K562 (cell line): ENCODE results near the gene AFF3. TPM values are rescaled to one million over a fixed set of nuclear protein-coding genes. Genes with fewer than 3 reads are reported as not detected.

Experiments used
- ATAC-seq: fragments of 200-7000 bp; cut with Tn5 transposase; 3 replicates; pipeline ENCODE4 v1.9.1; 2020; ENCODE audit warnings: moderate library complexity
- BruUV-seq: library from RNA; stranded (reverse); fragments of 400-500 nt; replicated peaks from 2 replicates; lab custom pipeline; 2021; lab: Mats Ljungman, UMichigan
- CTCF ChIA-PET: fragments of 300-600 bp; formaldehyde crosslinking; extraction: SDS; loops from one replicate; lab custom pipeline; 2021; ENCODE audit warnings: low intra/inter-chr PET ratio; lab: Yijun Ruan, JAX
- POLR2A ChIA-PET: fragments of 300-600, 350-650 bp; sonication (Branson Sonifier 250); formaldehyde crosslinking; extraction: SDS; loops from one replicate; lab custom pipeline; 2021; ENCODE audit warnings: antibody characterized with exemption, inconsistent platforms; lab: Yijun Ruan, JAX
- DNase-seq, 4 experiments: peaks; one replicate each; pipeline versions ENCODE4 v3.0.0 to v3.0.0-alpha.2; 2011 to 2018; ENCODE audit warnings: low spot score in 3 of 4, mixed read lengths in 3 of 4; ENCODE audit errors: extremely low read depth in 1 of 4
- FAIRE-seq: peaks from 2 replicates; lab custom pipeline; 2011; peaks lifted over from hg19 to GRCh38; lab: Jason Lieb, UNC
- H2AFZ ChIP-seq: 2 replicates; pipeline ENCODE4 v1.6.0; 2011; ENCODE audit warnings: low read depth, low read length, control low read depth, inconsistent platforms
- H3K27ac ChIP-seq: fragments of 200-600 bp; 3 replicates; pipeline ENCODE4 v1.8.0; 2011; ENCODE audit warnings: low read depth, mild to moderate bottlenecking, control low read depth, inconsistent platforms, low read length, moderate library complexity, mixed read lengths; ENCODE audit errors: extremely low read depth
- H3K27me3 ChIP-seq, 2 experiments: fragments of 300-600 bp in 1 of 2; 2 replicates in 1 of 2; 3 replicates in 1 of 2; pipeline versions ENCODE4 v1.6.0 to v1.8.0; 2011; ENCODE audit warnings: inconsistent platforms in 2 of 2, low read length in 2 of 2, mild to moderate bottlenecking in 1 of 2, mixed read lengths in 1 of 2, moderate library complexity in 1 of 2; ENCODE audit not compliant: control insufficient read depth in 2 of 2, insufficient read depth in 2 of 2
- H3K36me3 ChIP-seq: fragments of 300-600 bp; 3 replicates; pipeline ENCODE4 v1.8.0; 2011; ENCODE audit warnings: mild to moderate bottlenecking, low read length, inconsistent platforms; ENCODE audit not compliant: control insufficient read depth, insufficient read depth
- H3K4me1 ChIP-seq, 2 experiments: fragments of 200-600 bp in 1 of 2; replicated peaks in 1 of 2; 2 replicates in 1 of 2; 3 replicates in 1 of 2; pipeline versions ENCODE4 v1.5.1 to v1.8.0; 2011; ENCODE audit warnings: inconsistent platforms in 2 of 2, low read length in 2 of 2, mild to moderate bottlenecking in 1 of 2, mixed read lengths in 1 of 2, moderate library complexity in 1 of 2; ENCODE audit not compliant: control insufficient read depth in 2 of 2, insufficient read depth in 2 of 2
- H3K4me2 ChIP-seq: 2 replicates; pipeline ENCODE4 v1.6.1; 2011; ENCODE audit warnings: low read length, control low read depth, inconsistent platforms, mixed read lengths; ENCODE audit not compliant: insufficient read depth
- H3K4me3 ChIP-seq: fragments of 200-600 bp; sonication (generic), shearing (Covaris generic); 2 replicates; pipeline ENCODE4 v1.5.1; 2016; ENCODE audit warnings: control low read depth, inconsistent platforms
- H3K79me2 ChIP-seq: fragments of 200-600 bp; 3 replicates; pipeline ENCODE4 v1.8.0; 2011; ENCODE audit warnings: low read length, inconsistent platforms; ENCODE audit not compliant: control insufficient read depth, insufficient read depth
- H3K9ac ChIP-seq, 2 experiments: 2 replicates each; pipeline versions ENCODE4 v1.6.0 to v1.6.1; 2011; ENCODE audit warnings: low read depth in 2 of 2, low read length in 2 of 2, control low read depth in 1 of 2, inconsistent platforms in 1 of 2, mild to moderate bottlenecking in 1 of 2, mixed read lengths in 1 of 2; ENCODE audit not compliant: insufficient read depth in 1 of 2
- H3K9me1 ChIP-seq: one replicate; pipeline ENCODE4 v1.6.0; 2011; ENCODE audit warnings: inconsistent platforms, mild to moderate bottlenecking, low read length, moderate library complexity; ENCODE audit not compliant: control insufficient read depth, insufficient read depth
- H3K9me3 ChIP-seq: replicated peaks from 2 replicates; pipeline ENCODE4 v1.5.1; 2011; ENCODE audit warnings: low read depth, low read length, inconsistent platforms; ENCODE audit not compliant: control insufficient read depth, insufficient read depth
- H4K20me1 ChIP-seq: replicated peaks from 2 replicates; pipeline ENCODE4 v1.6.1; 2011; ENCODE audit warnings: low read length, inconsistent platforms, mixed read lengths; ENCODE audit not compliant: control insufficient read depth, insufficient read depth
- FOS ChIP-seq: IDR thresholded peaks from 3 replicates; pipeline ENCODE4 v1.6.1; 2011; ENCODE audit not compliant: insufficient read length; ENCODE audit errors: extremely low read depth
- HNRNPH1 ChIP-seq: fragments of 200-400 bp; formaldehyde crosslinking; optimal IDR thresholded peaks from 2 replicates; pipeline ENCODE3; 2017; ENCODE audit warnings: low read depth, mild to moderate bottlenecking, low read length, moderate library complexity
- IFI16 ChIP-seq: fragments of 250-450 bp; sonication (Bioruptor Pico); IDR thresholded peaks from 2 replicates; pipeline ENCODE4 v2.1.2; 2022; ENCODE audit warnings: mild to moderate bottlenecking, inconsistent platforms
- KLF13 ChIP-seq: fragments of 450-650 bp; IDR thresholded peaks from 2 replicates; pipeline ENCODE4 v1.6.1; 2016; ENCODE audit warnings: missing genetic modification characterization, low read depth, mild to moderate bottlenecking, missing compliant biosample characterization, moderate library complexity, borderline replicate concordance
- MAFF ChIP-seq: IDR thresholded peaks from 2 replicates; pipeline ENCODE4 v1.6.1; 2012; ENCODE audit warnings: low read length, improper control_type of control experiment
- MAFG ChIP-seq: fragments of 450-650 bp; conservative IDR thresholded peaks from 2 replicates; pipeline ENCODE4 v1.6.1; 2016; ENCODE audit warnings: missing genetic modification characterization, missing compliant biosample characterization
- MEF2D ChIP-seq: conservative IDR thresholded peaks from 2 replicates; pipeline ENCODE4 v1.6.1; 2016; ENCODE audit warnings: low read depth, missing genetic modification characterization, missing compliant biosample characterization
- MYC ChIP-seq, 2 experiments: fragments of 250-450 bp in 1 of 2; sonication (Bioruptor Pico) in 1 of 2; IDR thresholded peaks; 2 replicates each; pipeline versions ENCODE4 v1.5.1 to v1.6.1; 2012 to 2021; ENCODE audit warnings: low read depth in 2 of 2, borderline replicate concordance in 1 of 2, improper control_type of control experiment in 1 of 2, low read length in 1 of 2, mild to moderate bottlenecking in 1 of 2, moderate library complexity in 1 of 2
- NFIX ChIP-seq: fragments of 250-450 bp; sonication (Bioruptor Pico); IDR thresholded peaks from 2 replicates; pipeline ENCODE4 v1.4.0; 2020; ENCODE audit warnings: low read depth, mild to moderate bottlenecking, moderate library complexity
- RB1 ChIP-seq: fragments of 450-650 bp; IDR thresholded peaks from 2 replicates; pipeline ENCODE4 v1.6.1; 2017; ENCODE audit warnings: low read depth, mild to moderate bottlenecking
- ZNF174 ChIP-seq: fragments of 250-450 bp; sonication (Bioruptor Pico); IDR thresholded peaks from 2 replicates; pipeline ENCODE4 v1.4.0; 2020; ENCODE audit warnings: mild to moderate bottlenecking
- ZNF316 ChIP-seq: fragments of 450-650 bp; IDR thresholded peaks from 2 replicates; pipeline ENCODE4 v1.6.1; 2016
- ZNF57 ChIP-seq: fragments of 450-650 bp; formaldehyde crosslinking; IDR thresholded peaks from 2 replicates; pipeline ENCODE4 v1.4.0; 2020; ENCODE audit warnings: mild to moderate bottlenecking, moderate library complexity
- ZNF695 ChIP-seq: fragments of 450-650 bp; formaldehyde crosslinking; IDR thresholded peaks from 2 replicates; pipeline ENCODE4 v1.4.0; 2020; ENCODE audit warnings: mild to moderate bottlenecking, moderate library complexity
- WGBS: fragments of 100-300 bp; shearing (Covaris generic); methylation state at CpG from one replicate; pipeline ENCODE4 v1.1.6; 2016; ENCODE audit warnings: low coverage, mixed read lengths; ENCODE audit not compliant: insufficient coverage; ENCODE audit errors: missing lambda C conversion rate; 5-methylcytosine and 5-hydroxymethylcytosine counted together
- in situ Hi-C: fragments of 300-500 bp; cut with MboI; formaldehyde crosslinking; loops from 4 replicates; pipeline ENCODE4 v1.15.0; 2018; ENCODE audit warnings: inconsistent platforms, mixed read lengths
- intact Hi-C: fragments of 100-400 bp; cut with micrococcal nuclease; formaldehyde crosslinking; loops from 2 replicates; pipeline ENCODE4 v1.14.2; 2022
- polyA plus RNA-seq, 8 experiments: library from polyadenylated mRNA; depleted of rRNA in 4 of 8; stranded (reverse) in 5 of 8; unstranded in 3 of 8; fragments of >200 nt; fragmentation: Nextera tagmentation in 2 of 8; fragmentation: Illumina TruSeq in 1 of 8; extraction: Ambion mirVana in 2 of 8; extraction: Trizol in 1 of 8; gene quantifications; 2 replicates each; pipeline versions ENCODE4 v1.2.1 to v1.2.3, GENCODE V29; 2011 to 2014; ENCODE audit warnings: inconsistent platforms in 1 of 8, missing spikeins in 1 of 8
- total RNA-seq, 7 experiments: library from RNA; depleted of rRNA in 6 of 7; stranded (reverse); fragments of >200 nt in 6 of 7; fragmentation: Illumina TruSeq in 2 of 7; extraction: Trizol in 2 of 7; gene quantifications; 2 replicates each; pipeline versions ENCODE4 v1.2.1 to v1.2.3, GENCODE V29; 2011 to 2021; ENCODE audit warnings: low replicate concordance in 1 of 7
- TF ChIP-seq, protein P1 (sequence below): fragments of 450-650 bp; formaldehyde crosslinking; IDR thresholded peaks from 2 replicates; pipeline ENCODE4 v1.4.0; 2020; ENCODE audit warnings: mild to moderate bottlenecking, moderate library complexity
- TF ChIP-seq, protein P2 (sequence below): fragments of 450-650 bp; formaldehyde crosslinking; IDR thresholded peaks from 2 replicates; pipeline ENCODE4 v1.4.0; 2020; ENCODE audit warnings: mild to moderate bottlenecking, moderate library complexity
- TF ChIP-seq, protein P3 (sequence below): fragments of 450-650 bp; IDR thresholded peaks from 2 replicates; pipeline ENCODE4 v1.6.1; 2016; ENCODE audit warnings: antibody characterized with exemption
- TF ChIP-seq, protein P4 (sequence below): fragments of 450-650 bp; IDR thresholded peaks from 2 replicates; pipeline ENCODE4 v1.6.1; 2018; ENCODE audit warnings: mild to moderate bottlenecking, low read depth; ENCODE audit not compliant: partially characterized antibody

Gene AFF3
- total and polyA plus RNA-seq, 9 of the 15 experiments (the other 6 are each of a cell fraction or from before 2014, with no cell fraction given) = 0.02 to 0.11 TPM; not detected in 7

DNA sequence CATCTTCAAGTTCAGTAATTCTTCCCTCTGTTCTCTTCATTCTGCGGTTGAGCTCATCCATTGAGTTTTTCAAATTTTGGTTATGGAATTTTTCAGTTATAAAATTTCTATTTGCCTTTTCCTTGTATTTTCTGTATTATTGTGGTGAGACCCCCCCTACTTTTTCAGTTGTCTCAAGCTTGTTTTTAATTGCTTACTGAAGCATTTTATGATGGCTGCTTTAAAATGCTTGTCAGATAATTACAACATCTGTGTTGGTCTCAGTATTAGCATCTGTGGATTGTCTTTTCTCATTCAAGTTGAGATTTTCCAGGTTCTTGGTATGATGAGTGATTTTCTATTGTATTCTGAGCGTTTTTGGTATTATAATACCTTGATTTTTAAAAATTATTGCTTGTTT, 531.4 kb downstream of the AFF3 start:
- no peaks in the 10 kb centered on the region for H3K36me3 ChIP-seq
- intact Hi-C loops (no loop called here), in situ Hi-C loops (no loop called here)
- no peak overlapping the region; a peak in 1 of 4 replicates for H3K9ac ChIP-seq
- POLR2A ChIA-PET = interaction anchor here (0.6 kb wide), 1 partner anchor 957 kb away, joined by 3 read pairs; no protein-coding TSS in a partner anchor
- no TSS peak for BruUV-seq
- peaks cover 3 to 13% of the 10 kb centered on the region in 2 experiments; a peak in 4 of 5 replicates for H3K4me1 ChIP-seq
- H3K9me3 ChIP-seq = no peaks in the 10 kb centered on the region
- no peak overlapping the region for H3K4me2 ChIP-seq
- H2AFZ ChIP-seq = peak overlapping the region; percentile 73
- WGBS = 37% methylated on average over 2 of the region's 2 CpGs
- no peak overlapping the region; the same call in 2 of the 3 replicates for H3K27ac ChIP-seq
- FAIRE-seq = no peak
- CTCF ChIA-PET = interaction anchor here (0.6 kb wide), 1 partner anchor 687 kb away, joined by 4 read pairs; no protein-coding TSS in a partner anchor
- no peak overlapping the region for H3K4me3 ChIP-seq
- no peaks in the 10 kb centered on the region for H4K20me1 ChIP-seq
- ATAC-seq = no peak
- no peak for DNase-seq
- no peaks in the 10 kb centered on the region for H3K9me1 ChIP-seq
- no peaks in the 10 kb centered on the region for H3K27me3 ChIP-seq
- H3K79me2 ChIP-seq = no peaks in the 10 kb centered on the region
- TF ChIP-seq FOS = no peak
- TF ChIP-seq HNRNPH1 = no peak
- TF ChIP-seq ZNF174 (CRISPR knock-in tag) = no peak
- no peak for TF ChIP-seq RB1
- TF ChIP-seq IFI16 (CRISPR knock-in tag) = no peak
- TF ChIP-seq ZNF57 = no peak
- TF ChIP-seq MEF2D (tag) = no peak
- peak; percentile 41; the same call in 1 of the 2 replicates for TF ChIP-seq MAFF
- TF ChIP-seq, protein P1, sequence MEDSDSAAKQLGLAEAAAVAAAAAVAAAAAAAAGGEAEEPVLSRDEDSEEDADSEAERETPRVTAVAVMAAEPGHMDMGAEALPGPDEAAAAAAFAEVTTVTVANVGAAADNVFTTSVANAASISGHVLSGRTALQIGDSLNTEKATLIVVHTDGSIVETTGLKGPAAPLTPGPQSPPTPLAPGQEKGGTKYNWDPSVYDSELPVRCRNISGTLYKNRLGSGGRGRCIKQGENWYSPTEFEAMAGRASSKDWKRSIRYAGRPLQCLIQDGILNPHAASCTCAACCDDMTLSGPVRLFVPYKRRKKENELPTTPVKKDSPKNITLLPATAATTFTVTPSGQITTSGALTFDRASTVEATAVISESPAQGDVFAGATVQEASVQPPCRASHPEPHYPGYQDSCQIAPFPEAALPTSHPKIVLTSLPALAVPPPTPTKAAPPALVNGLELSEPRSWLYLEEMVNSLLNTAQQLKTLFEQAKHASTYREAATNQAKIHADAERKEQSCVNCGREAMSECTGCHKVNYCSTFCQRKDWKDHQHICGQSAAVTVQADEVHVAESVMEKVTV (CRISPR knock-in tag) = no peak
- TF ChIP-seq KLF13 = no peak
- TF ChIP-seq MAFG (tag) = peak; percentile 39; the same call in 1 of the 2 replicates
- TF ChIP-seq, protein P2, sequence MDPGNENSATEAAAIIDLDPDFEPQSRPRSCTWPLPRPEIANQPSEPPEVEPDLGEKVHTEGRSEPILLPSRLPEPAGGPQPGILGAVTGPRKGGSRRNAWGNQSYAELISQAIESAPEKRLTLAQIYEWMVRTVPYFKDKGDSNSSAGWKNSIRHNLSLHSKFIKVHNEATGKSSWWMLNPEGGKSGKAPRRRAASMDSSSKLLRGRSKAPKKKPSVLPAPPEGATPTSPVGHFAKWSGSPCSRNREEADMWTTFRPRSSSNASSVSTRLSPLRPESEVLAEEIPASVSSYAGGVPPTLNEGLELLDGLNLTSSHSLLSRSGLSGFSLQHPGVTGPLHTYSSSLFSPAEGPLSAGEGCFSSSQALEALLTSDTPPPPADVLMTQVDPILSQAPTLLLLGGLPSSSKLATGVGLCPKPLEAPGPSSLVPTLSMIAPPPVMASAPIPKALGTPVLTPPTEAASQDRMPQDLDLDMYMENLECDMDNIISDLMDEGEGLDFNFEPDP = no peak
- no peak for TF ChIP-seq ZNF695 (CRISPR knock-in tag)
- no peak for TF ChIP-seq NFIX (CRISPR knock-in tag)
- peak; percentile 85 for TF ChIP-seq ZNF316
- no peak for TF ChIP-seq MYC (IDR thresholded peaks at IDR 0.05; ENCODE audit: low read depth, low read length)
- TF ChIP-seq MYC (CRISPR knock-in tag; IDR thresholded peaks at IDR 0.05; ENCODE audit: borderline replicate concordance, low read depth) = no peak
- TF ChIP-seq, protein P3, sequence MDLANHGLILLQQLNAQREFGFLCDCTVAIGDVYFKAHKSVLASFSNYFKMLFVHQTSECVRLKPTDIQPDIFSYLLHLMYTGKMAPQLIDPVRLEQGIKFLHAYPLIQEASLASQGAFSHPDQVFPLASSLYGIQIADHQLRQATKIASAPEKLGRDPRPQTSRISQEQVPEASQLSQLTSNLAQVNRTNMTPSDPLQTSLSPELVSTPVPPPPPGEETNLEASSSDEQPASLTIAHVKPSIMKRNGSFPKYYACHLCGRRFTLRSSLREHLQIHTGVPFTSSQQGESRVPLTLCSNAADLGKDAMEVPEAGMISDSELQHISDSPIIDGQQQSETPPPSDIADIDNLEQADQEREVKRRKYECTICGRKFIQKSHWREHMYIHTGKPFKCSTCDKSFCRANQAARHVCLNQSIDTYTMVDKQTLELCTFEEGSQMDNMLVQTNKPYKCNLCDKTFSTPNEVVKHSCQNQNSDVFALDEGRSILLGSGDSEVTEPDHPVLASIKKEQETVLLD = no peak
- TF ChIP-seq, protein P4, sequence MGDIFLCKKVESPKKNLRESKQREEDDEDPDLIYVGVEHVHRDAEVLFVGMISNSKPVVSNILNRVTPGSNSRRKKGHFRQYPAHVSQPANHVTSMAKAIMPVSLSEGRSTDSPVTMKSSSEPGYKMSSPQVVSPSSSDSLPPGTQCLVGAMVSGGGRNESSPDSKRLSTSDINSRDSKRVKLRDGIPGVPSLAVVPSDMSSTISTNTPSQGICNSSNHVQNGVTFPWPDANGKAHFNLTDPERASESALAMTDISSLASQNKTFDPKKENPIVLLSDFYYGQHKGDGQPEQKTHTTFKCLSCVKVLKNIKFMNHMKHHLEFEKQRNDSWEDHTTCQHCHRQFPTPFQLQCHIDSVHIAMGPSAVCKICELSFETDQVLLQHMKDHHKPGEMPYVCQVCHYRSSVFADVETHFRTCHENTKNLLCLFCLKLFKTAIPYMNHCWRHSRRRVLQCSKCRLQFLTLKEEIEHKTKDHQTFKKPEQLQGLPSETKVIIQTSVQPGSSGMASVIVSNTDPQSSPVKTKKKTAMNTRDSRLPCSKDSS = no peak
